ENCODE measurements around the gene MTCL1.

MTCL1 gene

DNA sequence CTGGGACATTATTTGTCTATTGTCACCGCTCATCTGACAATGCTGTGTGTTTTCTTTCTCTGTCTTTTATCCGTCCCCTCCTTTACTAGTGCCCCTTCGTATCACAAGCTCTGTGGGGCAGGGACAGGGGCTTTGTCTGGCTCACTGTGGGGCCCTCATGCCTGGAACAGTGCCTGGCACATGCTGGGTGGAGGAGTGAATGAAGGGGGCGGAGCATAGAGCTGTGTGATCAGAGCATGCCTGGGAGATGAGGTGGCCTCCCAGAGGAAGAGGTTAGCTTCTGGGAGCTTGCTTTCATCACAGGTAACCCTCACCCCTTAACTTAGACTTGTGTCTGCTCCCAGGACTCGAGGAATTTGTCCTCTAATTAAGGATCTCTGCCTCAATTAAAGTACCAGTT is 16.4 kb downstream of the MTCL1 start:
- TF ChIP-seq, protein P1, sequence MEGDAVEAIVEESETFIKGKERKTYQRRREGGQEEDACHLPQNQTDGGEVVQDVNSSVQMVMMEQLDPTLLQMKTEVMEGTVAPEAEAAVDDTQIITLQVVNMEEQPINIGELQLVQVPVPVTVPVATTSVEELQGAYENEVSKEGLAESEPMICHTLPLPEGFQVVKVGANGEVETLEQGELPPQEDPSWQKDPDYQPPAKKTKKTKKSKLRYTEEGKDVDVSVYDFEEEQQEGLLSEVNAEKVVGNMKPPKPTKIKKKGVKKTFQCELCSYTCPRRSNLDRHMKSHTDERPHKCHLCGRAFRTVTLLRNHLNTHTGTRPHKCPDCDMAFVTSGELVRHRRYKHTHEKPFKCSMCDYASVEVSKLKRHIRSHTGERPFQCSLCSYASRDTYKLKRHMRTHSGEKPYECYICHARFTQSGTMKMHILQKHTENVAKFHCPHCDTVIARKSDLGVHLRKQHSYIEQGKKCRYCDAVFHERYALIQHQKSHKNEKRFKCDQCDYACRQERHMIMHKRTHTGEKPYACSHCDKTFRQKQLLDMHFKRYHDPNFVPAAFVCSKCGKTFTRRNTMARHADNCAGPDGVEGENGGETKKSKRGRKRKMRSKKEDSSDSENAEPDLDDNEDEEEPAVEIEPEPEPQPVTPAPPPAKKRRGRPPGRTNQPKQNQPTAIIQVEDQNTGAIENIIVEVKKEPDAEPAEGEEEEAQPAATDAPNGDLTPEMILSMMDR (IDR thresholded peaks at IDR 0.05; ENCODE audit: extremely low read depth, missing control alignments) = no peak
- no peak for DNase-seq (ENCODE audit: low spot score)

DNA sequence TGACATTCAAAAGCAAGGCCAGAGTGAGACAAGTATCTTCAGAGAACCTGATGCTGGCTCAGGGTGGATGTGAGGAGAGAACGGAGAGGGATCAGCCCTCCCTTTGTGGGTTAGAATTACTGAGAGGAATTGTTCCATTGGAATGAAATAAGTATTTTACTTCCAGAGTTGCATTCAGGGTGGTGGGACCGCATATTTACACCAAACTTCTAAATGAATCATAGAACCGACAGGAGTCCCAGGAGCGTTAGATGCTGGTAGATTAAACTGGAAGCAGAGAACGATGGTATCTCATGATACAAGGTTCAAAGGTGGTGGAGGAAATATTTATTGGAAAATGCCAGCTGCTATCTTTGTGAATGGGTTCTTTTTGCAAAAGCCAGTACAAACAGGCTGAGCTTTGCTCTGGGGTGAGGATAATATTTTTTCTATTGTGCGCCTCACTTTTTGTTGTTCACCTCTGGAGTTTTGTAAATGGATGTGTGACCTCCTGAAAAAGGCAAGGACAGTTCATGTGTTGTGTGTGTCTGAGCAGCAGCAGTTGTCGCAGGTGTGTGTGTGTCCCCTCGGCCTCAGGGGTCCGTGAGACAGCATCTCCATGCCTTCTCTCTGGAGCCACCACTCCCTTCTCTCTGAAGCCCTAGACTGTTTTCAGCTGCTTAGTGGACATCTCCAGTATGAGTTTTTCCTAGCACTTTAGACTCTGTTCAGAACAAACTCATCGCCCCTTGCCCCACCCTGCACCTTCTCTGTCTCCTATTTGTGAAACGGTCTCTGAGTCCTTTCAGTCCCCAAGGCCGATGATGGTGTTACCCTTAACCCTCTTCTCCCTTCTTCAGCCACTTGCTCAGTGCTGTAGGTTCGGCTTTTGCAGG is 17.8 kb downstream of the MTCL1 start:
- no peak for DNase-seq (ENCODE audit: low spot score)
- TF ChIP-seq, protein P1 (IDR thresholded peaks at IDR 0.05; ENCODE audit: extremely low read depth, missing control alignments) = no peak

DNA sequence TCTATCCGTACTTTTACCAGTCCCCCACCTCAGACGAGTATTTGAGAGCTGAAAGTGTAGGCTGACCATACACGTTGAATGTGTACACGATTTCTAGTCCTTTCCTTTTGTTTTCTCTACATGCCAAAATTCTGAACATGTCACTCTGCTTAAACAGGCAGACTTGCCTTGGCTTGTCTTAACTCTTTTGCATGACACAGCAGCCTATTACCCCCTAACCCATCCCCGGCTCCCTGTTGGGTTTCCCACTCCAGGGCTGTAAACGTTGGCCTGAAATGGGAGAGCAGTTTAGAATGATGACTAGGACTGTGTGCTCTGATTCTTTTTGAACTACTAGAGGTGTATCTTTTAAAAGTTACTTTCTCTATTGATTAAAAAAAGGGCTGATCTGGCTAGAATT is 19.1 kb downstream of the MTCL1 start:
- DNase-seq (ENCODE audit: low spot score) = no peak
- TF ChIP-seq, protein P1 (IDR thresholded peaks at IDR 0.05; ENCODE audit: extremely low read depth, missing control alignments) = no peak

DNA sequence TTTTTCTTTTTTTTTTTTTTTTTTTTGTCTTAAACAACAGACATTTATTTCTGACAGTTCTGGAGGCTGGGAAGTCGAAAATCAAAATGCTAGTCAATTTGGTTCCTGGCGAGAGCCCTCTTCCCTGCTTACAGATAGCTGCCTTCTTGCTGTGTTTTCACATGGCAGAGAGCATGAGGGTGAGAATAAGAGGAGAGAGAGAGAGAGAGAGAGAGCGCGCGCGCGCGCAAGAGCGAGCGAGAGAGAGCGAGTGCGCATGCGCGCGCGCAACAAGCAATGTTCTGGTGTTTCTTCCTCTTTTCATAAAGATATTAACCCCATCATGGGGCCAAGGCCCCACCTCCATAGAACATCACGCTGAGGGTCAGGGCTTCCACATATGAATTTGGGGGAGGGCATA is 20.9 kb downstream of the MTCL1 start:
- DNase-seq (ENCODE audit: low spot score) = no peak
- TF ChIP-seq, protein P1 (IDR thresholded peaks at IDR 0.05; ENCODE audit: extremely low read depth, missing control alignments) = no peak

DNA sequence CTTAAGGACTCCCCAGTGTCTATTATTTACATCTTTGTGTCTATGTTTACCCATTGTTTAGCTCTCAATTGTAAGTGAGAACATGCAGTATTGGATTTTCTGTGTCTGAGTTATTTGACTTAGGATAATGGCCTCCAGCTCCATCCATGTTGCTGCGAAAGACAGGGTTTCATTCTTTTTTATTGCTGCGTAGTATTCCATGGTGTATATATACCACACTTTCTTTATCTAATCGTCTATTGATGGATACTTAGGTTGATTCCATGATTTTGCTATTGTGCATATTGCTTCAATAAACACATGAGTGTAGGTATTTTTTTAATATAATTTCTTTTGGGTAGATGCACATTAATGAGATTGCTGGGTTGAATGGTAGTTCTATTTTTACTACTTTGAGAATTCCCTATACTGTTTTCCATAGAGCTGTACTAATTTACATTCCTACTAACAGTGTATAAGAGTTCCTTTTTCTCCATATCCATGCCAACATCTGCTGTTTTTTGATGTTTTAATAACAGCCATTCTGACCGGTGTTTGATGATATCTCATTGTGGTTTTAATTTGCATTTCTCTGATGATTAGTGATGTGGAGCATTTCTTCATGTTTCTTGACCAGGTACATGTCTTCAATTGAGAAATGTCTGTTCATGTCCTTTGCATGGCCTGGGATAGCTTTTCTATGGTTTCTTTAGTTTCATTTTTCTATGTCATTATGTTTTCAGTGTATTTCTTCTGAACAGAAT is 21.8 kb downstream of the MTCL1 start:
- DNase-seq (ENCODE audit: low spot score) = no peak
- TF ChIP-seq, protein P1 (IDR thresholded peaks at IDR 0.05; ENCODE audit: extremely low read depth, missing control alignments) = no peak

DNA sequence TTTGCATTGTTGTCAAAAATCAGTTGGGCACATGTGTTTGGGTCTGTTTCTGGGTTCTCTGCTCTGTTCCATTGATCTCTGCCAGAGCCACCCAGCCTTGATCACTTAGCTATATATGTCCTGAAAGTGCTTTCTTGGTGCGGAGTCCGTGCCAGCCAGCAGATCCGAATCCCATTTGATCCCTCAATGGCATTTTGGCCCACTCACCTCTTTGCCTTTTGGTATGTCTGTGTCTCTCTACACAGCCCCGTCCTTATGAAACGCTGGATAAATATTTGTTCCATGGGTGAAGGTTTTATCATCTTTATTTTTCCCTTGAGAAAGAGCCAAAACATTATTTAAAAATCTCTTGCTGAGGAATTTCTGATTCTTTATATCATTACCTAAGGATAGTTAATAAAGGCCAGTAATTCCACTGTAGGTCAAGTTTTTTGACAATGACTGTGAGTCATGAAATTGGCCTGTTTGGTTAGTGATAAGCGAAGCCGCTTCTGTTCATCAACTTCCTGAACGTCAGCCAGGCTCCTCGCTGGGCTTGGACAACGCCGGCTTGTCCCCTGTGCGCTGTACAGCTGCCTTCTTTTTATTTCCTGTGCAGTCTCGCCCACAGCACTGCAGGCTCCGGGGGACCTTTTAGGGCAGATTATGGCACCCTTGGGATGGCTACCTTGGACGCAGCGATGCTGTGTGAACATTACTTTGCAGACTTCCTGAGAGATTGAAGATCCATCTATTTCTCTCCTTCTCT is 24.9 kb downstream of the MTCL1 start:
- TF ChIP-seq, protein P1 (IDR thresholded peaks at IDR 0.05; ENCODE audit: extremely low read depth, missing control alignments) = no peak
- DNase-seq (ENCODE audit: low spot score) = no peak
